CD14-positive monocyte (primary cell): ENCODE results near the gene C19orf67. TPM values are rescaled to one million over a fixed set of nuclear protein-coding genes. Genes with fewer than 3 reads are reported as not detected.

Experiments
- DNase-seq, 3 donors: peaks; one replicate each; pipeline ENCODE4 v3.0.0-alpha.2; 2011 to 2022
- H2AFZ ChIP-seq: 2 replicates; pipeline ENCODE4 v1.6.0; 2012; ENCODE audit warnings: mild to moderate bottlenecking, low read depth, low read length, inconsistent platforms; ENCODE audit not compliant: insufficient read depth, poor library complexity, severe bottlenecking
- H3K27ac ChIP-seq, 2 donors: 1 replicate in 1 of 2; 2 replicates in 1 of 2; pipeline ENCODE4 v1.5.1; 2012 to 2013; ENCODE audit warnings: low read length in 2 of 2, control low read depth in 1 of 2, inconsistent platforms in 1 of 2, low read depth in 1 of 2, mild to moderate bottlenecking in 1 of 2
- H3K27me3 ChIP-seq, 2 donors: one replicate each; pipeline versions ENCODE4 v1.6.0 to v1.6.1; 2011 to 2013; ENCODE audit warnings: low read length in 2 of 2; ENCODE audit not compliant: control insufficient read depth in 2 of 2, insufficient read depth in 2 of 2
- H3K36me3 ChIP-seq, 2 donors: replicated peaks in 1 of 2; 1 replicate in 1 of 2; 2 replicates in 1 of 2; pipeline versions ENCODE4 v1.5.1 to v1.6.1; 2012 to 2013; ENCODE audit warnings: low read length in 2 of 2, control low read depth in 1 of 2, inconsistent platforms in 1 of 2, mild to moderate bottlenecking in 1 of 2; ENCODE audit not compliant: insufficient read depth in 2 of 2, control insufficient read depth in 1 of 2
- H3K4me1 ChIP-seq, 2 donors: 1 replicate in 1 of 2; 2 replicates in 1 of 2; pipeline versions ENCODE4 v1.5.1 to v1.6.1; 2012 to 2013; ENCODE audit warnings: low read length in 2 of 2, control low read depth in 1 of 2, inconsistent platforms in 1 of 2, mild to moderate bottlenecking in 1 of 2, moderate library complexity in 1 of 2; ENCODE audit not compliant: insufficient read depth in 2 of 2, control insufficient read depth in 1 of 2
- H3K4me2 ChIP-seq: replicated peaks from 2 replicates; pipeline ENCODE3; 2012; ENCODE audit warnings: low read length, moderate library complexity, mild to moderate bottlenecking; ENCODE audit not compliant: poor library complexity, severe bottlenecking; ENCODE audit errors: extremely low read depth
- H3K4me3 ChIP-seq, 3 experiments: fragments of 200-600 bp in 1 of 3; sonication (generic) in 1 of 3; replicated peaks in 1 of 3; 1 replicate in 2 of 3; 2 replicates in 1 of 3; pipeline ENCODE4 v1.5.1; 2011 to 2013; ENCODE audit warnings: low read length in 3 of 3, mild to moderate bottlenecking in 3 of 3, control low read depth in 2 of 3, low read depth in 2 of 3, inconsistent platforms in 1 of 3, moderate library complexity in 1 of 3
- H3K79me2 ChIP-seq: 2 replicates; pipeline ENCODE4 v1.6.0; 2012; ENCODE audit warnings: mild to moderate bottlenecking, control low read depth, inconsistent platforms, low read length, moderate library complexity; ENCODE audit not compliant: insufficient read depth
- H3K9ac ChIP-seq: 2 replicates; pipeline ENCODE4 v1.6.0; 2017; ENCODE audit warnings: low read length, mild to moderate bottlenecking; ENCODE audit not compliant: insufficient read depth, poor library complexity, severe bottlenecking
- H3K9me3 ChIP-seq, 2 donors: replicated peaks in 1 of 2; 1 replicate in 1 of 2; 2 replicates in 1 of 2; pipeline versions ENCODE4 v1.5.1 to v1.6.1; 2012 to 2013; ENCODE audit warnings: low read length in 2 of 2, control low read depth in 1 of 2; ENCODE audit not compliant: control insufficient read depth in 1 of 2, insufficient read depth in 1 of 2
- H4K20me1 ChIP-seq: 2 replicates; pipeline ENCODE4 v1.6.0; 2012; ENCODE audit warnings: mild to moderate bottlenecking, low read length, control low read depth, moderate library complexity; ENCODE audit not compliant: insufficient read depth
- H3K27ac Mint-ChIP-seq, 7 donors: one replicate each; pipeline ENCODE4 v1.8.0; 2020; ENCODE audit warnings: mild to moderate bottlenecking in 7 of 7, mixed read lengths in 7 of 7, moderate library complexity in 6 of 7, inconsistent platforms in 2 of 7
- H3K27me3 Mint-ChIP-seq, 3 donors: one replicate each; pipeline ENCODE4 v1.8.0; 2021 to 2022; ENCODE audit warnings: low read depth in 3 of 3, mild to moderate bottlenecking in 3 of 3, mixed read lengths in 3 of 3, moderate library complexity in 3 of 3, inconsistent platforms in 1 of 3
- H3K36me3 Mint-ChIP-seq, 2 donors: one replicate each; pipeline ENCODE4 v1.8.0; 2020; ENCODE audit warnings: mixed read lengths in 2 of 2, inconsistent platforms in 1 of 2, mild to moderate bottlenecking in 1 of 2
- H3K4me1 Mint-ChIP-seq: one replicate; pipeline ENCODE4 v1.8.0; 2020; ENCODE audit warnings: mild to moderate bottlenecking, mixed read lengths
- H3K4me3 Mint-ChIP-seq, 2 donors: one replicate each; pipeline ENCODE4 v1.8.0; 2020; ENCODE audit warnings: mild to moderate bottlenecking in 2 of 2, mixed read lengths in 2 of 2, moderate library complexity in 1 of 2
- H3K9me3 Mint-ChIP-seq, 7 donors: one replicate each; pipeline ENCODE4 v1.8.0; 2020 to 2022; ENCODE audit warnings: mixed read lengths in 7 of 7, mild to moderate bottlenecking in 6 of 7, moderate library complexity in 6 of 7, inconsistent platforms in 2 of 7
- CTCF ChIP-seq: fragments of 200-600 bp; IDR thresholded peaks from one replicate; pipeline ENCODE4 v1.8.0; 2022; ENCODE audit warnings: antibody characterized with exemption, mild to moderate bottlenecking
- WGBS: methylation state at CpG from one replicate; pipeline ENCODE4 v1.1.5; 2013; ENCODE audit warnings: missing lambda C conversion rate; ENCODE audit not compliant: insufficient coverage; 5-methylcytosine and 5-hydroxymethylcytosine counted together
- intact Hi-C, 2 donors: fragments of 100-400 bp; cut with micrococcal nuclease; formaldehyde crosslinking; loops; one replicate each; pipeline versions ENCODE4 v1.15.0 to v1.15.1; 2023
- polyA plus RNA-seq, 3 donors: library from polyadenylated mRNA; depleted of rRNA in 1 of 3; unstranded in 2 of 3; stranded (reverse) in 1 of 3; fragments of 300-500 nt in 2 of 3; fragments of >200 nt in 1 of 3; fragmentation: Illumina TruSeq in 2 of 3; gene quantifications; 1 replicate in 2 of 3; 2 replicates in 1 of 3; pipeline ENCODE4 v1.2.3, GENCODE V29; 2012 to 2021

The C19orf67 gene
- polyA plus RNA-seq, 3 donors = not detected

GRCh38 chr19:14119644-14120496 is 34.3 kb upstream of the C19orf67 start:
- H3K27me3 ChIP-seq = no peaks in the 10 kb centered on the region
- H3K4me1 ChIP-seq = peaks cover 41 to 48% of the 10 kb centered on the region in 2 donors
- no peak for DNase-seq
- peaks cover 44% of the 10 kb centered on the region for H3K4me1 Mint-ChIP-seq
- H3K27ac ChIP-seq = peak overlapping the region; percentile 98 to 99
- peak overlapping the region; percentile 69 to 90 for H3K4me3 Mint-ChIP-seq
- no peaks in the 10 kb centered on the region for H3K9me3 Mint-ChIP-seq
- intact Hi-C loops = loop anchor here (5.0 kb wide), 2 partner anchors 38 to 118 kb away; no protein-coding TSS in a partner anchor
- H3K9me3 ChIP-seq = no peaks in the 10 kb centered on the region
- peaks cover 20% of the 10 kb centered on the region for H4K20me1 ChIP-seq
- no peaks in the 10 kb centered on the region for H3K27me3 Mint-ChIP-seq
- peak overlapping the region; percentile 99 for H3K4me2 ChIP-seq
- H3K36me3 Mint-ChIP-seq = peaks cover 10 to 21% of the 10 kb centered on the region in 2 donors
- no peaks in the 10 kb centered on the region for H3K36me3 ChIP-seq
- H3K27ac Mint-ChIP-seq = peak overlapping the region; percentile 100
- no peak for TF ChIP-seq CTCF
- H3K4me3 ChIP-seq = peak overlapping the region in 2 of 3 experiments; percentile 42 to 75
- peak overlapping the region; percentile 95 for H3K9ac ChIP-seq
- no peak overlapping the region for H2AFZ ChIP-seq
- H3K79me2 ChIP-seq = peaks cover 62% of the 10 kb centered on the region
- WGBS = 98% methylated on average over 6 of the region's 7 CpGs

GRCh38 chr19:14119146-14119545 is 33.6 kb upstream of the C19orf67 start:
- Mint-ChIP-seq H3K36me3 (peaks cover 7 to 21% of the 10 kb centered on the region in 2 donors), H3K4me1 (peaks cover 51% of the 10 kb centered on the region), H3K9me3 (no peaks in the 10 kb centered on the region), H3K4me3 (peak overlapping the region; percentile 90 to 96), H3K27ac (peak overlapping the region; percentile 100), H3K27me3 (peaks cover 0 to 1% (median 0%) of the 10 kb centered on the region in 3 donors)
- H3K9me3 ChIP-seq = no peaks in the 10 kb centered on the region
- H3K4me1 ChIP-seq = peaks cover 48 to 55% of the 10 kb centered on the region in 2 donors
- H3K27ac ChIP-seq = peak overlapping the region; percentile 98 to 99
- peaks cover 28% of the 10 kb centered on the region for H4K20me1 ChIP-seq
- H3K9ac ChIP-seq = peak overlapping the region; percentile 95
- peak overlapping the region; percentile 42 to 75 (median 65) for H3K4me3 ChIP-seq
- peak overlapping the region; percentile 54 for H2AFZ ChIP-seq
- H3K4me2 ChIP-seq = peak overlapping the region; percentile 99
- no peaks in the 10 kb centered on the region for H3K27me3 ChIP-seq
- intact Hi-C loops = loop anchor here (5.0 kb wide), 2 partner anchors 37 to 117 kb away; no protein-coding TSS in a partner anchor
- 0% methylated on average over 1 of the region's 3 CpGs for WGBS
- H3K79me2 ChIP-seq = peaks cover 64% of the 10 kb centered on the region
- no peaks in the 10 kb centered on the region for H3K36me3 ChIP-seq
- TF ChIP-seq CTCF = no peak
- DNase-seq = no peak
